ENCODE measurements around the gene C14orf132. TPM values are rescaled to one million over a fixed set of nuclear protein-coding genes. Genes with fewer than 3 reads are reported as not detected.

The C14orf132 gene
- total RNA-seq, 2 experiments from 2014 or later = 0.80 to 1.1 TPM

DNA sequence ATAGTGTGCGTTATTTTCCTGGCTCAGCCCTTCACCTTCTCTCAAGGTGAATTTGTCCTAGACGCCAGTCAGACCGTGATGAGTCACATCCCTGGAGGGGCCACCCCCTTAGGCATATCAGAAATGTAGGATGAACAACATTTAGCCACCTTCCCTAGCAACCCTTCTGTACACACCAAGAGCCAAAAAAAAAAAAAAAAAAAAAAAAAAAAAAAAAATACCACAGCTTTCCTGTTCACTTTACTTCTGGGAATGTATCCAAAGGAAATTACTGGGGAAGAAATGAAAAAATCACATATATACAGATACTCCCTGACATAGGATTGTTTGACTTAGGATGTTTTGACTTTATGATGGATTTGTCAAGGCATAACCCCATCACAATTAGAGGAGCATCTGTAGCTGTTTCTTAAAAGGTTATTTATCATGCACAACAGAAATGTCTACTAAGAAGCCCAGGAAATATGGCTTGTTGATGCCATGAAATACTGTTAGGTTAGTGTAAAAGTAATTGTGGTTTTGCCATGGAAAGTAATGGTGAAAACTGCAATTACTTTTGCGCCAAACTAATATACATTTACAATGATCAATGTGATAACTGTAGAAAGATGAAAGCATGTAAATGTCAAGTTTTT lies 97.3 kb downstream of the C14orf132 start:
- CTCF ChIA-PET = interaction anchor here (0.6 kb wide), 2 partner anchors 830 to 1159 kb away, joined by 3 read pairs; no protein-coding TSS in a partner anchor
- POLR2A ChIA-PET = no interaction called here

DNA sequence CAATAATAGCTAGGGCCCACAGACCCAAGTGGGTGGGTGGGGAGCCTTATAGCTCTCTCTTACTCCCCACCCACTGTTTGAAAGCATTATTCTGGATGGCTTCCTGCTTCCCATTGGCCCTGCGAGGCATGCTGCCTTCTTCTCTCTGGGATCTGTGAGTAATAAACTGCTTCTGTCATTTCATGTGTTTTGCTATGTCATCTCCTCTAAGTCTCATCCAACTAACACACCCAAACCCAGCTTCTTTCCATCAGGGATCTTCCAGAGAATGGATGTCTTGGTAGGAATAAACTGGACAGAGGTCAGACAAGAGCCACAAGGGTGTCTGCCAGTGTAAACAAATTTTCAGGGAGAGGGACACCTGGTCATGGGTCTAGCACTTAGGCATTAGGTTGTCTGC lies 99.1 kb downstream of the C14orf132 start:
- ChIA-PET CTCF (no interaction called here), POLR2A (no interaction called here)

DNA sequence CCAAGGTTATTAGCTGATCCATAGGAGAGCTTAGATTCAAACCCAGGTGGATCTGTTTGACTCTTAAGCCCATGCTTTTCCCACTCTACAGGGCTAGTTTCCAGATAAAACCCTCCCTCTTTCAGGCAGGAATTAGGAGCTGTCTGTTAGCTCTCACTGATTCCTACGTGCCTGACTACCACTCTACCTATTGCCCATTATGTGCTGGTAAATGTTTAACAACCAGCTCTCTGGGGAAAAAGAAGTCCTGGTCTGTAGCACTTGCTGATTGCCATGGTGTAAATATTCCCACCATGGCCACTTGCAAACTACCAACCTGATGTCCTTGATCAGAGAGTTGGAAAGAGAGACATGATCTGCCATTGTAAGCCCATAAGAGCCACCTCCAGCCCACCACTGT lies 100.0 kb downstream of the C14orf132 start:
- POLR2A ChIA-PET = no interaction called here
- CTCF ChIA-PET = interaction anchor here (0.6 kb wide), 1 partner anchor 100 kb away, joined by 3 read pairs; no protein-coding TSS in a partner anchor

DNA sequence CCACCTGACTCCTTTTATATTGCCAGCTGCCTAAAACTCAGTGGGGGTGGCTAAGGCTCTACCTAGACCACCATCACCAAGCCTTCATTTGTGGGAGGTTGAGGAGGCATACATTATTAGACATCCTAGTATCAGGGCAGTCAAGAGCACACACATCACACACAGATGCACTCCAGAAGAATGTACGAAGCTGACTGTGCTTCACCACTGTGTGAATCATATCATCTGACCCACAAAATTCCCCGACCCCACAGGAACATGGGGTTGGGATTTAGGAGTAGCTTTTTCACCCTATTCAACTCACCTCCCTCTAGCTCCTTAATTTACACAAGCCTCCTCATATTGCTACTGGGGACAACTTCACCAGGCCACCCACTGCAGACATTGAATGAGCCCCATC lies 100.7 kb downstream of the C14orf132 start:
- CTCF ChIA-PET = no interaction called here

DNA sequence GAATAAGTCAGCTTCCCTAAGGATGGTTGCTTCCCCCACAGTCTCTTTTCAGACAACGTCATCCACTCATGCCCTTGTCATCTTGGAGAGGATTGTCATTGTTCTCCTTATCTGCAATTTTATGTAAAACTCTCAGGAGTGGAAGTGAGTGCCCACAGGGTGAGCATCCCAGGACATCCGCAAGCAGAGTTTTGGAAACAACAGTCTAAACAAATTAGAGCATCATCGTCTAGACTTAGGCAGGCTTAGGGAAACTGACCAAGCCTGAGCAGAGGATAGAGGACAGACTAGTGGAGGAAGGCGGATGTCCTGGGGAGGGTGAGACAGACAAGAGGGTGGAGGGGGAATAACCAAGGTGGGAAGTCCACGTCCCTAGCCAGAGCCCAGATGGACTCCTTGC lies 101.8 kb downstream of the C14orf132 start:
- CTCF ChIA-PET = no interaction called here
- POLR2A ChIA-PET = no interaction called here

More for the DNA sequence above, 100.7 kb downstream of the C14orf132 start:
- POLR2A ChIA-PET = no interaction called here

Other genes with a start within 250 kb of the C14orf132 start
- not detected for gene TUNAR, start 162.5 kb upstream of the C14orf132 start, total RNA-seq
- gene BDKRB2, start 165.5 kb downstream of the C14orf132 start, total RNA-seq = not detected
- not detected for gene BDKRB1, start 216.8 kb downstream of the C14orf132 start, total RNA-seq